ENCODE measurements around the gene STAP1.

- TF ChIP-seq CTCF (IDR thresholded peaks at IDR 0.05) (no peak), POLR2A (IDR thresholded peaks at IDR 0.05) (no peak)
Measured at GRCh38 chr4:67604749-67605148, 46.2 kb downstream of the STAP1 start.
